Activated CD8-positive, alpha-beta T cell treated with anti-CD3 and anti-CD28 coated beads for 36 hours (primary cell): ENCODE data around the gene FOXN3. TPM values are rescaled to one million over a fixed set of nuclear protein-coding genes. Genes with fewer than 3 reads are reported as not detected.
"Not testable (repeated sequence)": the region's sequence is repeated elsewhere in the genome, so short reads cannot be mapped to it uniquely, and the experiment has no call there.

ENCODE experiments used
- ATAC-seq: fragments of 200-7000 bp; cut with Tn5 transposase; one replicate; pipeline ENCODE4 v1.10.0; 2021; ENCODE audit warnings: mild to moderate bottlenecking, moderate library complexity
- CTCF ChIA-PET: fragments of 350-600 bp; sonication (Branson Sonifier 250); formaldehyde crosslinking; loops from one replicate; lab custom pipeline; 2021; ENCODE audit warnings: antibody characterized with exemption; lab: Charles Lee
- POLR2A ChIA-PET: fragments of 350-600 bp; sonication (Branson Sonifier 250); formaldehyde crosslinking; loops from one replicate; lab custom pipeline; 2021; ENCODE audit warnings: antibody characterized with exemption; lab: Charles Lee
- DNase-seq: peaks from one replicate; pipeline ENCODE4 v3.0.0-alpha.2; 2020
- H3K27ac Mint-ChIP-seq: one replicate; pipeline ENCODE4 v1.8.0; 2021; ENCODE audit warnings: mild to moderate bottlenecking, mixed read lengths
- H3K27me3 Mint-ChIP-seq: one replicate; pipeline ENCODE4 v1.8.0; 2021; ENCODE audit warnings: mixed read lengths
- H3K36me3 Mint-ChIP-seq: one replicate; pipeline ENCODE4 v1.8.0; 2021; ENCODE audit warnings: low read depth, mixed read lengths
- H3K4me1 Mint-ChIP-seq: one replicate; pipeline ENCODE4 v1.8.0; 2021; ENCODE audit warnings: low read depth, mixed read lengths
- H3K4me3 Mint-ChIP-seq: one replicate; pipeline ENCODE4 v1.8.0; 2021; ENCODE audit warnings: mild to moderate bottlenecking, moderate library complexity, mixed read lengths
- H3K9me3 Mint-ChIP-seq: one replicate; pipeline ENCODE4 v1.8.0; 2021; ENCODE audit warnings: mixed read lengths
- intact Hi-C: fragments of 100-400 bp; cut with micrococcal nuclease; formaldehyde crosslinking; loops from one replicate; pipeline ENCODE4 v1.10.0; 2022
- total RNA-seq, 2 experiments: library from RNA; stranded (reverse); gene quantifications; one replicate each; pipeline ENCODE4 v1.2.3, GENCODE V29; 2021
- TF ChIP-seq, protein P1 (sequence below): fragments of 200-600 bp; IDR thresholded peaks from one replicate; pipeline ENCODE4 v1.8.0; 2022; ENCODE audit warnings: antibody characterized with exemption, mild to moderate bottlenecking

The FOXN3 gene
- total RNA-seq, 2 experiments from 2014 or later: 83.4 to 85.0 TPM

DNA sequence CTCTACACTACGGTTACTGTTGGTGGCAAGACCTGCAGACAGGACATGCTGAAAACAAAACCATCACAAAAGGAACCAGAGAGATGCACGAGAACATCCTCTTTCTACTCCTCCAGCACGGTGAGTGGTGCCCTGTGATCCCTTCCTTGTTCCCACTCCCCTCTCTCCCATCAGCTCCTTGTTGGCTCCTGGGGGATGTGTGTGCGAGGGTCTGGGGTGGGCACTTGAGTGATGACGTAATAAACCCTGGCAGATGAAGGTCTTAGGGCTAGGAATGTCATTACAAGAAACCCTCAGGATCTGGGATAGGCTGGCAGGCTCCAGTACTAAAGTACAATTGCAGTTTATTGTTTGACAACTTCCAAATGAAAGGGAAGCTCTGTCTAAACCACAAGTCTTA is 261.5 kb downstream of the FOXN3 start:
- ATAC-seq (no peak), DNase-seq (no peak)
- CTCF ChIA-PET: interaction anchor here (1.0 to 2.6 kb wide), 2 partner anchors 114 to 129 kb away, joined by 3 to 7 read pairs; no protein-coding TSS in a partner anchor
- intact Hi-C loops: no loop called here
- H3K27ac Mint-ChIP-seq: no peak overlapping the region
- peaks cover 8% of the 10 kb centered on the region for H3K36me3 Mint-ChIP-seq
- no peaks in the 10 kb centered on the region for H3K4me1 Mint-ChIP-seq
- H3K4me3 Mint-ChIP-seq: no peak overlapping the region
- POLR2A ChIA-PET: interaction anchor here (0.6 to 1.5 kb wide), 2 partner anchors 9 to 244 kb away, joined by 3 read pairs; no protein-coding TSS in a partner anchor
- TF ChIP-seq, protein P1, sequence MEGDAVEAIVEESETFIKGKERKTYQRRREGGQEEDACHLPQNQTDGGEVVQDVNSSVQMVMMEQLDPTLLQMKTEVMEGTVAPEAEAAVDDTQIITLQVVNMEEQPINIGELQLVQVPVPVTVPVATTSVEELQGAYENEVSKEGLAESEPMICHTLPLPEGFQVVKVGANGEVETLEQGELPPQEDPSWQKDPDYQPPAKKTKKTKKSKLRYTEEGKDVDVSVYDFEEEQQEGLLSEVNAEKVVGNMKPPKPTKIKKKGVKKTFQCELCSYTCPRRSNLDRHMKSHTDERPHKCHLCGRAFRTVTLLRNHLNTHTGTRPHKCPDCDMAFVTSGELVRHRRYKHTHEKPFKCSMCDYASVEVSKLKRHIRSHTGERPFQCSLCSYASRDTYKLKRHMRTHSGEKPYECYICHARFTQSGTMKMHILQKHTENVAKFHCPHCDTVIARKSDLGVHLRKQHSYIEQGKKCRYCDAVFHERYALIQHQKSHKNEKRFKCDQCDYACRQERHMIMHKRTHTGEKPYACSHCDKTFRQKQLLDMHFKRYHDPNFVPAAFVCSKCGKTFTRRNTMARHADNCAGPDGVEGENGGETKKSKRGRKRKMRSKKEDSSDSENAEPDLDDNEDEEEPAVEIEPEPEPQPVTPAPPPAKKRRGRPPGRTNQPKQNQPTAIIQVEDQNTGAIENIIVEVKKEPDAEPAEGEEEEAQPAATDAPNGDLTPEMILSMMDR: no peak
- H3K27me3 Mint-ChIP-seq: no peaks in the 10 kb centered on the region
- H3K9me3 Mint-ChIP-seq: peaks cover 7% of the 10 kb centered on the region

DNA sequence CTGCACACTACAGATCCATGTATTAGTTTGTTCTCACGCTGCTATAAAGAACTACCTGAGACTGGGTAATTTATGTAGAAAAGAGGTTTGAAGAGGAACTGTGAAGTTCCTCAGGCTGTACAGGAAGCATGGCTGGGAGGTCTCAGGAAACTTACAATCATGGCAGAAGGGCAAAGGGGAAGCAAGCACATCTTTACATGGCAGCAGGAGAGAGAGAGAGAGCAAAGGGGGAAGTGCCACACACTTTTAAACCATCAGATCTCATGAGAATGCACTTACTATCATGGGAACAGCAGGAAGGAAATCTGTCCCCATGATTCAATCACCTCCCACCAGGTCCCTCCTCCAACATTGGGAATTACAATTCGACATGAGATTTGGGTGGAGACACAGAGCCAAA is 265.3 kb downstream of the FOXN3 start:
- H3K4me1 Mint-ChIP-seq, H3K4me3 Mint-ChIP-seq, H3K9me3 Mint-ChIP-seq, ATAC-seq, H3K27me3 Mint-ChIP-seq, intact Hi-C loops, DNase-seq, CTCF ChIA-PET, H3K36me3 Mint-ChIP-seq, H3K27ac Mint-ChIP-seq: not testable (repeated sequence)
- POLR2A ChIA-PET: interaction anchor here (0.7 kb wide), 1 partner anchor 98 kb away, joined by 4 read pairs; no protein-coding TSS in a partner anchor

DNA sequence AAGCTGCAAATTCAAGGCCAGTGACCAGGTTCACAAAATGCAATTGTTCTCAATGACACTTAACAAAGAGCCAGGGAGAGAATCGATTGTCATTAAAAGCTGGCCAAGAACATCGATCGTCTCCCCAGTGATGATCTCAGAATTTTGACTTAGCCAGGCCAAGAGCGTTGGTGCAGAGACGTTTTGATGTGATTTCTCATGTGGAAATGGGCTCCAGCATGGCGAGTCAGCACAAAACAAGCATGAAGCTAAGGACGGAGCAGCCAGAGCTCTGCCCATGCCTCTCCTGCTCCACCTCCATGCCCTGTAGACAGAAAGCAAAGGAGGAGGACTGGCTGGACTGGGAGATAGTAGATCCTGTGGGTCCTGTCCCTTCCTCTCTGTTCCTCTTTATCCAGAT is 270.8 kb downstream of the FOXN3 start:
- ATAC-seq: no peak
- no peak for DNase-seq
- ChIA-PET CTCF (interaction anchor here (1.2 kb wide), 1 partner anchor 27 kb away, joined by 3 read pairs; no protein-coding TSS in a partner anchor), POLR2A (interaction anchor here (0.9 kb wide), 1 partner anchor 9 kb away, joined by 3 read pairs; no protein-coding TSS in a partner anchor)
- H3K27ac Mint-ChIP-seq: no peak overlapping the region
- H3K4me1 Mint-ChIP-seq: no peaks in the 10 kb centered on the region
- intact Hi-C loops: no loop called here
- no peaks in the 10 kb centered on the region for H3K36me3 Mint-ChIP-seq
- no peaks in the 10 kb centered on the region for H3K27me3 Mint-ChIP-seq
- H3K4me3 Mint-ChIP-seq: no peak overlapping the region
- TF ChIP-seq, protein P1: no peak
- H3K9me3 Mint-ChIP-seq: no peaks in the 10 kb centered on the region

DNA sequence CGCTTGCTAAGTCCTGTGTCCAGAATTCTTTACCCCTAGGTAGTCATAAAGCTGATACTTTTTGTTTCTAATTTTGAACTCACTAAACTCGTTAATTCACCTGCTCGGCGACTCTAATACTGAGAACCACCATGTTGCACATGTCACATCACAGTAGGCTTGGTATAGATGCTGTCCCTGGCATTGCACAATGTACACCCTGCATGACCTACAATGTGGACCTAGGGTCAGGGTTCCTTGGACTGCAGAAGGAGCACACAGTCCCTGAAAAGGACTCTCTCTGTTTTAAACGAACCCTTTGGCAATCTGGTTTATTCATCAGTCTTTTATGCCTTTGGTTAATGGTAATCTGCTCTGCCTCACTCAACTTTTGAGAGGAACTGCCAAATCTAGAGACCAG is 272.4 kb downstream of the FOXN3 start:
- H3K4me3 Mint-ChIP-seq: no peak overlapping the region
- peaks cover 2% of the 10 kb centered on the region for H3K4me1 Mint-ChIP-seq
- intact Hi-C loops: no loop called here
- ATAC-seq (no peak), DNase-seq (no peak)
- POLR2A ChIA-PET: no interaction called here
- H3K9me3 Mint-ChIP-seq: no peaks in the 10 kb centered on the region
- H3K36me3 Mint-ChIP-seq: no peaks in the 10 kb centered on the region
- TF ChIP-seq, protein P1: no peak
- no peaks in the 10 kb centered on the region for H3K27me3 Mint-ChIP-seq
- CTCF ChIA-PET: no interaction called here
- H3K27ac Mint-ChIP-seq: no peak overlapping the region

DNA sequence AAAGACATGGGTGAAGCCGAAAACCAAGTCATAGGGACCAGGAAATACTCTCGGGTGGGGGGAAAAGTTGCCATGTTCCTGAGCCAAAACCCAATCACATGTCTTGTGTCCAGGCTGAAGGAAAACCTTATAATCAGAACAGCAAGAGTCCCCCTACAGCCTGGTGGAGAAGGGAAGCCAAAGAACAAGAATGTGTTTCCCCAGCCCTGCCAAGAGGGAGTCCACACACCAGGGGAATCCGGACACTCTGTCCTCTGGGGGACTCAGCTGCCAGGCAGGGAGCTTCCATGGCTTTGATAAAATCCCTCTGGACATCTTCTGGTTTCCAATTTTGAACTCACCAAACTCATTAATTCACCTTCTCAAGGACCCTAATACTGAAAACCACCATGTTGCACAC is 273.0 kb downstream of the FOXN3 start:
- H3K36me3 Mint-ChIP-seq: no peaks in the 10 kb centered on the region
- H3K9me3 Mint-ChIP-seq: no peaks in the 10 kb centered on the region
- ATAC-seq (no peak), DNase-seq (no peak)
- intact Hi-C loops: no loop called here
- peaks cover 2% of the 10 kb centered on the region for H3K4me1 Mint-ChIP-seq
- no peak overlapping the region for H3K27ac Mint-ChIP-seq
- no peak overlapping the region for H3K4me3 Mint-ChIP-seq
- TF ChIP-seq, protein P1: no peak
- ChIA-PET POLR2A (no interaction called here), CTCF (no interaction called here)
- no peaks in the 10 kb centered on the region for H3K27me3 Mint-ChIP-seq
